Measurements from ENCODE around the gene RHD. TPM values are rescaled to one million over a fixed set of nuclear protein-coding genes. Genes with fewer than 3 reads are reported as not detected.

Gene RHD
- not detected in 2 replicates for total RNA-seq

GRCh38 chr1:25272238-25272637 is at the start of gene RHD:
Gene RHD, plus strand, starts transcription at chr1:25272509. Its CDS starts 39 bp downstream, at chr1:25272548.

GRCh38 chr1:25232027-25232865 is 40.1 kb upstream of the RHD start, which contains the start of gene SYF2:
Gene SYF2, minus strand, starts transcription at chr1:25232502. Its CDS starts 35 bp downstream, at chr1:25232467.

GRCh38 chr1:25247024-25247828 is 25.1 kb upstream of the RHD start, which contains the start of gene RSRP1:
Gene RSRP1, minus strand, starts transcription at chr1:25247454. Its CDS starts 491 bp downstream, at chr1:25246963.

GRCh38 chr1:25338188-25338981 is 66.1 kb downstream of the RHD start, which contains the start of gene TMEM50A:
Gene TMEM50A, plus strand, starts transcription at chr1:25338334. Its CDS starts 2,153 bp downstream, at chr1:25340487.

Other genes starting within 250 kb of the RHD start
- gene SYF2, start 40.0 kb upstream of the RHD start, total RNA-seq, result 43.4 and 46.1 TPM in 2 replicates
- gene RSRP1, start 25.1 kb upstream of the RHD start, total RNA-seq, result 124 and 143 TPM in 2 replicates
- gene TMEM50A, start 65.8 kb downstream of the RHD start, total RNA-seq, result 109 and 166 TPM in 2 replicates
- gene RHCE, start 148.3 kb downstream of the RHD start, total RNA-seq, result 1.8 and 2.4 TPM in 2 replicates
- 16.6 and 16.9 TPM in 2 replicates for gene MACO1, start 158.4 kb downstream of the RHD start, total RNA-seq

All from smooth muscle cell of bladder (primary cell).